Breast epithelium (tissue), 3 donors: ENCODE data around the gene MBP.

Experiments
- POLR2A ChIP-seq: fragments of 450-650 bp; IDR thresholded peaks from one replicate; pipeline ENCODE4 v1.6.1; 2016; ENCODE audit warnings: antibody characterized with exemption, mild to moderate bottlenecking, moderate library complexity
- POLR2AphosphoS5 ChIP-seq, 3 donors: sonication (generic); formaldehyde crosslinking; IDR thresholded peaks; one replicate each; pipeline ENCODE4 v1.6.1; 2017; ENCODE audit warnings: antibody characterized with exemption in 3 of 3
- TF ChIP-seq, protein P1 (sequence below), 3 donors: fragments of 450-650 bp; IDR thresholded peaks; one replicate each; pipeline ENCODE4 v1.5.1; 2016 to 2017; ENCODE audit warnings: antibody characterized with exemption in 3 of 3, mild to moderate bottlenecking in 3 of 3, moderate library complexity in 3 of 3

GRCh38 chr18:77043541-77044280 lies 88.9 kb downstream of the MBP start:
- TF ChIP-seq, protein P1, sequence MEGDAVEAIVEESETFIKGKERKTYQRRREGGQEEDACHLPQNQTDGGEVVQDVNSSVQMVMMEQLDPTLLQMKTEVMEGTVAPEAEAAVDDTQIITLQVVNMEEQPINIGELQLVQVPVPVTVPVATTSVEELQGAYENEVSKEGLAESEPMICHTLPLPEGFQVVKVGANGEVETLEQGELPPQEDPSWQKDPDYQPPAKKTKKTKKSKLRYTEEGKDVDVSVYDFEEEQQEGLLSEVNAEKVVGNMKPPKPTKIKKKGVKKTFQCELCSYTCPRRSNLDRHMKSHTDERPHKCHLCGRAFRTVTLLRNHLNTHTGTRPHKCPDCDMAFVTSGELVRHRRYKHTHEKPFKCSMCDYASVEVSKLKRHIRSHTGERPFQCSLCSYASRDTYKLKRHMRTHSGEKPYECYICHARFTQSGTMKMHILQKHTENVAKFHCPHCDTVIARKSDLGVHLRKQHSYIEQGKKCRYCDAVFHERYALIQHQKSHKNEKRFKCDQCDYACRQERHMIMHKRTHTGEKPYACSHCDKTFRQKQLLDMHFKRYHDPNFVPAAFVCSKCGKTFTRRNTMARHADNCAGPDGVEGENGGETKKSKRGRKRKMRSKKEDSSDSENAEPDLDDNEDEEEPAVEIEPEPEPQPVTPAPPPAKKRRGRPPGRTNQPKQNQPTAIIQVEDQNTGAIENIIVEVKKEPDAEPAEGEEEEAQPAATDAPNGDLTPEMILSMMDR (IDR thresholded peaks at IDR 0.05) = no peak
- TF ChIP-seq POLR2A (no peak), POLR2AphosphoS5 (IDR thresholded peaks at IDR 0.05) (no peak)
